ENCODE measurements around the gene SLC25A36. TPM values are rescaled to one million over a fixed set of nuclear protein-coding genes. Genes with fewer than 3 reads are reported as not detected.
A peak's percentile ranks its signal among the peaks of the same experiment; 100 is the strongest.
"Not testable (repeated sequence)": the region's sequence is repeated elsewhere in the genome, so short reads cannot be mapped to it uniquely, and the experiment has no call there.

The SLC25A36 gene
- total RNA-seq, 1 donor from 2014 or later, result 98.4 TPM

DNA sequence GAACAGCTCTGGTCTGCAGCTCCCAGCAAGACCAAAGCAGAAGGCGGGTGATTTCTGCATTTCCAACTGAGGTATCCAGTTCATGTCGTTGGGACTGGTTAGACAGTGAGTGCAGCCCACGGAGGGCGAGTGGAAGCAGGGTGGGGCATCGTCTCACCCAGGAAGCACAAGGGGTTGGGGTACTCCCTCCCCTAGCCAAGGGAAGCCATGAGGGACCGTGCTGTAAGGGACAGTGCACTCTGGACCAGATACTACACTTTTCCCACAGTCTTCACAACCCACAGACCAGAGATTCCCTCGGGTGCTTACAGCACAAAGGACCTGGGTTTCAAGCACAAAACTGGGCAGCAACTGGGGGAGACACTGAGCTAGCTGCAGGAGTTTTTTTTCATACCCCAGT, 8.5 kb upstream of the SLC25A36 start:
- no peaks in the 10 kb centered on the region for H3K27me3 Mint-ChIP-seq
- no peak overlapping the region for H3K27ac Mint-ChIP-seq
- peaks cover 6% of the 10 kb centered on the region for H3K4me1 Mint-ChIP-seq (ENCODE audit: unreplicated experiment)
- H3K36me3 Mint-ChIP-seq, result no peaks in the 10 kb centered on the region
- H3K4me3 Mint-ChIP-seq, result no peak overlapping the region
- H3K9me3 Mint-ChIP-seq, result peaks cover 5% of the 10 kb centered on the region
- TF ChIP-seq CTCF (conservative IDR thresholded peaks at IDR 0.05), result no peak
- DNase-seq (ENCODE audit: extremely low spot score, unreplicated experiment), result no peak

GRCh38 chr3:140933552-140933951, 8.1 kb upstream of the SLC25A36 start:
- TF ChIP-seq CTCF (conservative IDR thresholded peaks at IDR 0.05), result no peak
- Mint-ChIP-seq H3K36me3 (no peaks in the 10 kb centered on the region), H3K9me3 (peaks cover 5% of the 10 kb centered on the region), H3K4me1 (ENCODE audit: unreplicated experiment) (peaks cover 6% of the 10 kb centered on the region), H3K27me3 (no peaks in the 10 kb centered on the region), H3K4me3 (no peak overlapping the region), H3K27ac (no peak overlapping the region)
- no peak for DNase-seq (ENCODE audit: extremely low spot score, unreplicated experiment)

DNA sequence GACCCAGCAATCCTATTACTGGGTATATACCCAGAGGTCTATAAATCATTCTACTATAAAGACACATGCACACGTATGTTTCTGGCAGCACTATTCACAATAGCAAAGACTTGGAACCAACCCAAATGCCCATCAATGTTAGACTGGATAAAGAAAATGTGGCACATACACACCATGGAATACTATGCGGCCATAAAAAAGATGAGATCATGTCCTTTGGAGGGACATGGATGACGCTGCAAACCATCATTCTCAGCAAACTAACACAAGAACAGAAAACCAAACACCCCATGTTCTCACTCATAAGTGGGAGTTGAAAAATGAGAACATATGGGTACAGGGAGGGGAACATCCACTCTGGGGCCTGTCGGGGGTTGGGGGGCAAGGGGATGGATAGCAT, 2.3 kb upstream of the SLC25A36 start:
- not testable (repeated sequence) for H3K36me3 Mint-ChIP-seq; H3K27ac Mint-ChIP-seq; H3K4me1 Mint-ChIP-seq (ENCODE audit: unreplicated experiment); DNase-seq (ENCODE audit: extremely low spot score, unreplicated experiment); H3K9me3 Mint-ChIP-seq; H3K27me3 Mint-ChIP-seq
- peak overlapping the region; percentile 35 for H3K4me3 Mint-ChIP-seq

DNA sequence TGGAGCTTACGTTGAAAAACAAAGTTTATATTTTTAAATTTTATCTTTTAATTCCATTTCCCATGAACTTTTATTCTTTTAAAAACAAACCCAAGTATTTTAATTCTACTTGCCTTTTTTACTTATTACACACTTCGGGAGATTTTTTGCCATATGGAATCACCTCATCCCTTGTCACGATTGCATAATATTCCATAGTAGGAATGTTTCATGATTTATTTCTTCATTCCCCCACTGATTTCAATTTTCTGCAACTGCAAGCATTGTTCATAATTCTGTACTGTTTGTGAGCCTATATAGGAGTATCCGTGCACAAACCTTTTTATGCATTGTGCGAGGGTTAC, 574 bp upstream of the SLC25A36 start:
- H3K4me1 Mint-ChIP-seq (ENCODE audit: unreplicated experiment), result peaks cover 10% of the 10 kb centered on the region
- TF ChIP-seq CTCF (conservative IDR thresholded peaks at IDR 0.05), result no peak
- peak overlapping the region; percentile 93 for H3K4me3 Mint-ChIP-seq
- peaks cover 7% of the 10 kb centered on the region for H3K9me3 Mint-ChIP-seq
- peaks cover 2% of the 10 kb centered on the region for H3K36me3 Mint-ChIP-seq
- H3K27ac Mint-ChIP-seq, result peak overlapping the region; percentile 99
- no peaks in the 10 kb centered on the region for H3K27me3 Mint-ChIP-seq
- no peak for DNase-seq (ENCODE audit: extremely low spot score, unreplicated experiment)

GRCh38 chr3:140942221-140943104, 827 bp downstream of the SLC25A36 start:
- H3K4me1 Mint-ChIP-seq (ENCODE audit: unreplicated experiment), result peaks cover 21% of the 10 kb centered on the region
- DNase-seq (ENCODE audit: extremely low spot score, unreplicated experiment), result peak; percentile 79
- H3K27ac Mint-ChIP-seq, result peak overlapping the region; percentile 99
- no peaks in the 10 kb centered on the region for H3K27me3 Mint-ChIP-seq
- peaks cover 13% of the 10 kb centered on the region for H3K36me3 Mint-ChIP-seq
- H3K9me3 Mint-ChIP-seq, result peaks cover 9% of the 10 kb centered on the region
- peak overlapping the region; percentile 93 for H3K4me3 Mint-ChIP-seq
- no peak for TF ChIP-seq CTCF (conservative IDR thresholded peaks at IDR 0.05)

- no peak for DNase-seq (ENCODE audit: extremely low spot score, unreplicated experiment)
- Mint-ChIP-seq H3K9me3 (peaks cover 9% of the 10 kb centered on the region), H3K4me3 (peak overlapping the region; percentile 93), H3K4me1 (ENCODE audit: unreplicated experiment) (peaks cover 29% of the 10 kb centered on the region), H3K27me3 (no peaks in the 10 kb centered on the region), H3K36me3 (peaks cover 15% of the 10 kb centered on the region), H3K27ac (peak overlapping the region; percentile 99)
- no peak for TF ChIP-seq CTCF (conservative IDR thresholded peaks at IDR 0.05)
Observed at GRCh38 chr3:140943781-140944552, 2.3 kb downstream of the SLC25A36 start.
